ENCODE measurements around the gene ISL2. TPM values are rescaled to one million over a fixed set of nuclear protein-coding genes. Genes with fewer than 3 reads are reported as not detected.
A peak's percentile ranks its signal among the peaks of the same experiment; 100 is the strongest.
"Not testable (repeated sequence)": the region's sequence is repeated elsewhere in the genome, so short reads cannot be mapped to it uniquely, and the experiment has no call there.

The ISL2 gene
- total RNA-seq, 4 donors from 2014 or later = 0.67 to 11.6 TPM; not detected in 2

- TF ChIP-seq, protein P1, sequence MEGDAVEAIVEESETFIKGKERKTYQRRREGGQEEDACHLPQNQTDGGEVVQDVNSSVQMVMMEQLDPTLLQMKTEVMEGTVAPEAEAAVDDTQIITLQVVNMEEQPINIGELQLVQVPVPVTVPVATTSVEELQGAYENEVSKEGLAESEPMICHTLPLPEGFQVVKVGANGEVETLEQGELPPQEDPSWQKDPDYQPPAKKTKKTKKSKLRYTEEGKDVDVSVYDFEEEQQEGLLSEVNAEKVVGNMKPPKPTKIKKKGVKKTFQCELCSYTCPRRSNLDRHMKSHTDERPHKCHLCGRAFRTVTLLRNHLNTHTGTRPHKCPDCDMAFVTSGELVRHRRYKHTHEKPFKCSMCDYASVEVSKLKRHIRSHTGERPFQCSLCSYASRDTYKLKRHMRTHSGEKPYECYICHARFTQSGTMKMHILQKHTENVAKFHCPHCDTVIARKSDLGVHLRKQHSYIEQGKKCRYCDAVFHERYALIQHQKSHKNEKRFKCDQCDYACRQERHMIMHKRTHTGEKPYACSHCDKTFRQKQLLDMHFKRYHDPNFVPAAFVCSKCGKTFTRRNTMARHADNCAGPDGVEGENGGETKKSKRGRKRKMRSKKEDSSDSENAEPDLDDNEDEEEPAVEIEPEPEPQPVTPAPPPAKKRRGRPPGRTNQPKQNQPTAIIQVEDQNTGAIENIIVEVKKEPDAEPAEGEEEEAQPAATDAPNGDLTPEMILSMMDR (IDR thresholded peaks at IDR 0.05) = peak in 1 of 6 experiments; percentile 15
- peak; percentile 96 for TF ChIP-seq POLR2A (IDR thresholded peaks at IDR 0.05)
- H3K4me1 ChIP-seq = peaks cover 0 to 7% (median 0%) of the 10 kb centered on the region in 4 donors
- peak within 1 kb of the TSS; percentile 79 to 84 (median 82) for H3K27ac ChIP-seq
- no peaks in the 10 kb centered on the region for H3K36me3 ChIP-seq
- H3K4me3 ChIP-seq = peak within 1 kb of the TSS; percentile 62 to 74 (median 66)
- no peaks in the 10 kb centered on the region for H3K27me3 ChIP-seq
- peak; percentile 96 to 100 (median 98) for DNase-seq
- H3K9me3 ChIP-seq = no peaks in the 10 kb centered on the region
Measured at GRCh38 chr15:76311100-76311953, 25.2 kb upstream of the ISL2 start, which contains the start of gene ETFA. Gene ETFA (minus strand): TSS chr15:76311469. CDS start chr15:76311388, 81 bp downstream.

GRCh38 chr15:76312540-76313174, 23.9 kb upstream of the ISL2 start:
- TF ChIP-seq, protein P1 (IDR thresholded peaks at IDR 0.05) = no peak
- TF ChIP-seq POLR2A (IDR thresholded peaks at IDR 0.05) = no peak
- Histone ChIP-seq H3K9me3 (no peaks in the 10 kb centered on the region), H3K4me1 (peaks cover 0 to 7% (median 0%) of the 10 kb centered on the region in 4 donors), H3K27me3 (no peaks in the 10 kb centered on the region), H3K36me3 (no peaks in the 10 kb centered on the region), H3K27ac (no peak overlapping the region), H3K4me3 (no peak overlapping the region)
- DNase-seq = no peak

DNA sequence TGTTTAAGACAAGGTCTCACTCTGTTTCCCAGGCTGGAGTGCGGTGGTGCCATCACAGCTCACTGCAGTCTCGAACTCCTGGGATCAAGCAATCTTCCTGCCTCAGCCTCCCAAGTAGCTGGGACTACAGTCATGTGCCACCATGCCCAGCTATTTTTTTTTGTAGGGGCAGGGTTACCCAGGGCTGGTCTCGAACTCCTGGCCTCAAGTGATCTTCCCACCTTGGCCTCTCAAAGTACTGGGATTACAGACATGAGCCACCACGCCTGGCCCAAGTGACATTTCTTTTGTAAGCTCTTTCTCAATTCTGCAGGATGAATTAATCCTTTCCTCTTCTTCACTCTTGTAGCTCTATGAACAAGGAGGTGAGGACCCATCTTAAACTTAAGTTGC, 23.4 kb upstream of the ISL2 start:
- H3K27ac ChIP-seq, H3K4me3 ChIP-seq, H3K36me3 ChIP-seq, H3K4me1 ChIP-seq, H3K27me3 ChIP-seq, H3K9me3 ChIP-seq, DNase-seq: not testable (repeated sequence)

- TF ChIP-seq POLR2A (IDR thresholded peaks at IDR 0.05) = no peak
- TF ChIP-seq, protein P1 (IDR thresholded peaks at IDR 0.05) = no peak
- Histone ChIP-seq H3K27me3 (no peaks in the 10 kb centered on the region), H3K4me1 (peaks cover 0 to 7% (median 0%) of the 10 kb centered on the region in 4 donors), H3K9me3 (no peaks in the 10 kb centered on the region), H3K36me3 (no peaks in the 10 kb centered on the region), H3K27ac (no peak overlapping the region), H3K4me3 (no peak overlapping the region)
- no peak for DNase-seq
Measured at GRCh38 chr15:76313731-76314130, 22.8 kb upstream of the ISL2 start.

DNA sequence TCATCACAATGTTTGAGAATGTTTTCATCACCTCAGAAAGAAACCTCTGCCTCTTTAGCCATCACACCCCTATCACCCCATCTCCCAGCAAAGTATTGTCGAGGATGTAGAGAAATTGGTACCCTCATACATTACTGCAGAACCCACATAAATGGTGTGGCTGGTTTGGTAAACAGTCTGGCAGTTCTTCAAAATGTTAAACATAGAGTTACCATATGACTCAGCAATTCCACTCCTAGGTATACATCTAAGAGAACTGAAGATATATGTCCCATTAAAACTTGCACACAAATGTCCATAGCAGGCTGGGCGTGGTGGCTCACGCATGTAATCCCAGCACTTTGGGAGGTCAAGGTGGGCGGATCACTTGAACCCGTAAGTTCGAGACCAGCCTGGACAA, 16.6 kb upstream of the ISL2 start:
- H3K4me1 ChIP-seq = no peaks in the 10 kb centered on the region
- TF ChIP-seq, protein P1 (IDR thresholded peaks at IDR 0.05) = no peak
- TF ChIP-seq POLR2A (IDR thresholded peaks at IDR 0.05) = no peak
- no peak for DNase-seq
- H3K9me3 ChIP-seq = no peaks in the 10 kb centered on the region
- H3K27me3 ChIP-seq = no peaks in the 10 kb centered on the region
- H3K4me3 ChIP-seq = no peak overlapping the region
- no peaks in the 10 kb centered on the region for H3K36me3 ChIP-seq
- no peak overlapping the region for H3K27ac ChIP-seq

GRCh38 chr15:76321171-76321570, 15.4 kb upstream of the ISL2 start:
- no peaks in the 10 kb centered on the region for H3K27me3 ChIP-seq
- no peaks in the 10 kb centered on the region for H3K9me3 ChIP-seq
- no peak overlapping the region for H3K4me3 ChIP-seq
- DNase-seq = no peak
- no peak overlapping the region for H3K27ac ChIP-seq
- H3K36me3 ChIP-seq = no peaks in the 10 kb centered on the region
- TF ChIP-seq, protein P1 (IDR thresholded peaks at IDR 0.05) = no peak
- no peak for TF ChIP-seq POLR2A (IDR thresholded peaks at IDR 0.05)
- H3K4me1 ChIP-seq = no peaks in the 10 kb centered on the region

All from Peyer's patch (tissue), 4 donors.